HepG2 (cell line): ENCODE measurements around the gene NFE2L1. TPM values are rescaled to one million over a fixed set of nuclear protein-coding genes. Genes with fewer than 3 reads are reported as not detected.

ENCODE experiments used
- ASH2L ChIP-seq: fragments of 300-600, 200-600 bp; sonication (generic); IDR thresholded peaks from 2 replicates; pipeline ENCODE4 v1.7.0; 2017; ENCODE audit warnings: low read depth, mild to moderate bottlenecking, moderate library complexity, mixed read lengths, low read length; ENCODE audit not compliant: insufficient read length
- FOXA1 ChIP-seq, 2 experiments: fragments of 450-650 bp in 1 of 2; sonication (generic) in 1 of 2; formaldehyde crosslinking in 1 of 2; IDR thresholded peaks; 2 replicates each; pipeline versions ENCODE4 v1.4.0 to v1.6.1; 2016 to 2020; ENCODE audit warnings: missing genetic modification reagents in 1 of 2
- HNF4G ChIP-seq, 2 experiments: sonication (generic) in 1 of 2; formaldehyde crosslinking in 1 of 2; IDR thresholded peaks; 2 replicates each; pipeline versions ENCODE4 v1.4.0 to v1.6.1; 2011 to 2020; ENCODE audit warnings: borderline replicate concordance in 2 of 2, low read depth in 2 of 2, mild to moderate bottlenecking in 2 of 2, low read length in 1 of 2, missing genetic modification reagents in 1 of 2, moderate library complexity in 1 of 2
- MTF2 ChIP-seq: sonication (generic); formaldehyde crosslinking; IDR thresholded peaks from 2 replicates; pipeline ENCODE4 v1.5.0; 2020; ENCODE audit warnings: missing genetic modification reagents, borderline replicate concordance
- NFE2 ChIP-seq: sonication (generic); formaldehyde crosslinking; IDR thresholded peaks from 2 replicates; pipeline ENCODE4 v1.4.0; 2020; ENCODE audit warnings: missing genetic modification reagents
- NONO ChIP-seq, 2 experiments: fragments of 450-650 bp in 1 of 2; sonication (generic) in 1 of 2; formaldehyde crosslinking in 1 of 2; IDR thresholded peaks in 1 of 2; conservative IDR thresholded peaks in 1 of 2; 2 replicates each; pipeline versions ENCODE4 v1.6.1 to v1.8.0; 2017 to 2022; ENCODE audit warnings: mild to moderate bottlenecking in 1 of 2, missing genetic modification reagents in 1 of 2, moderate library complexity in 1 of 2
- RARA ChIP-seq: IDR thresholded peaks from 2 replicates; pipeline ENCODE4 v1.6.1; 2016; ENCODE audit warnings: missing genetic modification reagents, missing compliant biosample characterization
- SMC3 ChIP-seq: IDR thresholded peaks from 2 replicates; pipeline ENCODE4 v1.6.1; 2011; ENCODE audit warnings: low read length, improper control_type of control experiment
- SMYD3 ChIP-seq: sonication (generic); formaldehyde crosslinking; IDR thresholded peaks from 2 replicates; pipeline ENCODE4 v1.8.1; 2023; ENCODE audit warnings: mild to moderate bottlenecking, missing genetic modification reagents
- TEAD3 ChIP-seq: optimal IDR thresholded peaks from 2 replicates; pipeline ENCODE3; 2016; ENCODE audit warnings: borderline replicate concordance
- TRAFD1 ChIP-seq: sonication (generic); formaldehyde crosslinking; IDR thresholded peaks from 2 replicates; pipeline ENCODE4 v1.5.1; 2020; ENCODE audit warnings: missing genetic modification reagents, mild to moderate bottlenecking, borderline replicate concordance
- ZBTB7B ChIP-seq: sonication (generic); formaldehyde crosslinking; IDR thresholded peaks from 2 replicates; pipeline ENCODE4 v1.4.0; 2020; ENCODE audit warnings: missing genetic modification reagents
- ZFP41 ChIP-seq: sonication (generic); formaldehyde crosslinking; IDR thresholded peaks from 2 replicates; pipeline ENCODE4 v1.4.0; 2020; ENCODE audit warnings: mild to moderate bottlenecking, missing genetic modification reagents, borderline replicate concordance
- ZKSCAN1 ChIP-seq: fragments of 150-350 bp; IDR thresholded peaks from 2 replicates; pipeline ENCODE4 v1.6.1; 2014; ENCODE audit warnings: low read length
- ZNF232 ChIP-seq: sonication (generic); formaldehyde crosslinking; IDR thresholded peaks from 2 replicates; pipeline ENCODE4 v1.4.0; 2020; ENCODE audit warnings: missing genetic modification reagents, borderline replicate concordance
- ZNF292 ChIP-seq: sonication (generic); formaldehyde crosslinking; IDR thresholded peaks from 2 replicates; pipeline ENCODE4 v1.8.1; 2022; ENCODE audit warnings: mild to moderate bottlenecking, low read depth, missing genetic modification reagents, borderline replicate concordance
- ZNF33A ChIP-seq: sonication (generic); formaldehyde crosslinking; IDR thresholded peaks from 2 replicates; pipeline ENCODE4 v1.5.1; 2020; ENCODE audit warnings: missing genetic modification reagents, mild to moderate bottlenecking, moderate library complexity, borderline replicate concordance
- ZNF350 ChIP-seq: sonication (generic); formaldehyde crosslinking; IDR thresholded peaks from 2 replicates; pipeline ENCODE4 v1.4.0; 2020; ENCODE audit warnings: mild to moderate bottlenecking, low read depth, missing genetic modification reagents, borderline replicate concordance
- ZNF781 ChIP-seq: sonication (generic); formaldehyde crosslinking; IDR thresholded peaks from 2 replicates; pipeline ENCODE4 v1.5.1; 2020; ENCODE audit warnings: borderline replicate concordance, mild to moderate bottlenecking, missing genetic modification reagents; ENCODE audit errors: not compliant biosample characterization
- polyA plus RNA-seq, 8 experiments: library from polyadenylated mRNA; depleted of rRNA in 3 of 8; stranded (reverse) in 7 of 8; unstranded in 1 of 8; fragments of >200 nt; fragmentation: Illumina TruSeq in 4 of 8; extraction: Trizol in 4 of 8; gene quantifications; 2 replicates each; pipeline versions ENCODE4 v1.2.1 to v1.2.3, GENCODE V29; 2011 to 2016; ENCODE audit warnings: low read depth in 4 of 8, missing spikeins in 1 of 8, mixed read lengths in 1 of 8; ENCODE audit not compliant: insufficient read depth in 1 of 8
- total RNA-seq, 5 experiments: library from RNA; depleted of rRNA; stranded (reverse); fragments of >200 nt; fragmentation: Illumina TruSeq; extraction: Trizol; gene quantifications; 2 replicates each; pipeline ENCODE4 v1.2.3, GENCODE V29; 2016; ENCODE audit warnings: low read depth in 1 of 5
- TF ChIP-seq, protein P1 (sequence below): IDR thresholded peaks from 2 replicates; pipeline ENCODE4 v1.6.1; 2016; ENCODE audit warnings: low read depth, control low read depth
- TF ChIP-seq, protein P2 (sequence below): sonication (generic); formaldehyde crosslinking; IDR thresholded peaks from 2 replicates; pipeline ENCODE4 v1.8.0; 2022; ENCODE audit warnings: missing genetic modification reagents, mild to moderate bottlenecking, moderate library complexity, borderline replicate concordance

Gene NFE2L1
- total and polyA plus RNA-seq, 2 of the 13 experiments (the other 11 are each of a cell fraction or from before 2014, with no cell fraction given): 67.0 to 234 TPM

DNA sequence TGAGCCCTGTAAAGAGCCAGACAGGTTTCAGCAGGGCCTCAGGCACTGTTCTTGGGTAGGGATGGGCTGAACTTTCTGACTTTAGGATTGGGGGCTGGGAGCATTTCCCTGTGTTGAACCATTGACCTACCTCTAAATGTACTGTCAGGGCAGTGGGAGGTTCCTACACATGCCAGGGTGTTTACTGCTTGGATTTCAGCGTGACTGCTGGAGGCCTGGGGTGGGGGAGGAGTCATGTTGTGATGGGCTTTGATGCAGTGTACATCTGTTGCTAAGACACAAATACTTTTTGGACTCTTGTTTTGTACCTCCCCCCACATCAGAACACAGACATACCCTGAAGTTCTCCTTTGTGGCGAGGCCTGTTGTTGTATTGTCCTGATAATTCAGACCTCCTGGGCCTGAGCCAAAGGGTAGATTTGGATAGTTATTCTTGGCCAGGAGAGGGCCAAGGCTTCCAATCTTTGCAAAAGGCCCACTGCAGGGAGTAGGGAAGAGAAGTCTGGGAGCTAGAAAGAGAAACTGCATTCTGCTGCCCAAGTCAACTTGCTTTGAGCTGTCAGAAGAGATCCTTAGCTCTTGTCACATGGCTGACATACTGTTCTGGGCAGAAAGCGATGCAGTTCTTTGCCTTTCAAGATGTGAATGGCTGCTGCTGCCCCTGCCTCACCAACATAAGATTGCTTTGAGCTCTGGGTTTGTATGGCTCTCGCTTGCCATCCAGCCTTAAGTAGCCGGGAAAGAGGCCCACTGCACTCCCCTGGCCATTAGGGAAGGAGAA, 3.7 kb downstream of the NFE2L1 start (continued):
- TF ChIP-seq ZNF781 (CRISPR knock-in tag) (no peak), ZNF292 (no peak), ASH2L (no peak), ZNF350 (CRISPR knock-in tag) (no peak; the same call in 1 of the 2 replicates), SMYD3 (CRISPR knock-in tag) (0 out of 2 replicates have a peak, but pooled peaks have one; percentile 33), NONO (IDR thresholded peaks at IDR 0.05) (no peak), NONO (CRISPR knock-in tag; conservative IDR thresholded peaks at IDR 0.05) (no peak), TEAD3 (peak; percentile 74), ZBTB7B (CRISPR knock-in tag) (no peak), ZKSCAN1 (no peak), ZFP41 (peak; percentile 54; the same call in 1 of the 2 replicates), NFE2 (CRISPR knock-in tag) (no peak), TRAFD1 (no peak), MTF2 (CRISPR knock-in tag) (no peak), ZNF33A (CRISPR knock-in tag) (no peak), SMC3 (0 out of 2 replicates have a peak, but pooled peaks have one; percentile 8), RARA (CRISPR knock-in tag) (peak; percentile 83), HNF4G (IDR thresholded peaks at IDR 0.05; ENCODE audit: borderline replicate concordance, low read depth, low read length) (peak; percentile 46; the same call in 1 of the 2 replicates), HNF4G (CRISPR knock-in tag; IDR thresholded peaks at IDR 0.05; ENCODE audit: borderline replicate concordance, low read depth) (no peak), FOXA1 (IDR thresholded peaks at IDR 0.05) (no peak), FOXA1 (CRISPR knock-in tag; IDR thresholded peaks at IDR 0.05) (peak; percentile 45; the same call in 1 of the 2 replicates), ZNF232 (CRISPR knock-in tag) (no peak)
- TF ChIP-seq, protein P1, sequence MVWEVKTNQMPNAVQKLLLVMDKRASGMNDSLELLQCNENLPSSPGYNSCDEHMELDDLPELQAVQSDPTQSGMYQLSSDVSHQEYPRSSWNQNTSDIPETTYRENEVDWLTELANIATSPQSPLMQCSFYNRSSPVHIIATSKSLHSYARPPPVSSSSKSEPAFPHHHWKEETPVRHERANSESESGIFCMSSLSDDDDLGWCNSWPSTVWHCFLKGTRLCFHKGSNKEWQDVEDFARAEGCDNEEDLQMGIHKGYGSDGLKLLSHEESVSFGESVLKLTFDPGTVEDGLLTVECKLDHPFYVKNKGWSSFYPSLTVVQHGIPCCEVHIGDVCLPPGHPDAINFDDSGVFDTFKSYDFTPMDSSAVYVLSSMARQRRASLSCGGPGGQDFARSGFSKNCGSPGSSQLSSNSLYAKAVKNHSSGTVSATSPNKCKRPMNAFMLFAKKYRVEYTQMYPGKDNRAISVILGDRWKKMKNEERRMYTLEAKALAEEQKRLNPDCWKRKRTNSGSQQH (CRISPR knock-in tag): peak; percentile 79; the same call in 1 of the 2 replicates
- TF ChIP-seq, protein P2, sequence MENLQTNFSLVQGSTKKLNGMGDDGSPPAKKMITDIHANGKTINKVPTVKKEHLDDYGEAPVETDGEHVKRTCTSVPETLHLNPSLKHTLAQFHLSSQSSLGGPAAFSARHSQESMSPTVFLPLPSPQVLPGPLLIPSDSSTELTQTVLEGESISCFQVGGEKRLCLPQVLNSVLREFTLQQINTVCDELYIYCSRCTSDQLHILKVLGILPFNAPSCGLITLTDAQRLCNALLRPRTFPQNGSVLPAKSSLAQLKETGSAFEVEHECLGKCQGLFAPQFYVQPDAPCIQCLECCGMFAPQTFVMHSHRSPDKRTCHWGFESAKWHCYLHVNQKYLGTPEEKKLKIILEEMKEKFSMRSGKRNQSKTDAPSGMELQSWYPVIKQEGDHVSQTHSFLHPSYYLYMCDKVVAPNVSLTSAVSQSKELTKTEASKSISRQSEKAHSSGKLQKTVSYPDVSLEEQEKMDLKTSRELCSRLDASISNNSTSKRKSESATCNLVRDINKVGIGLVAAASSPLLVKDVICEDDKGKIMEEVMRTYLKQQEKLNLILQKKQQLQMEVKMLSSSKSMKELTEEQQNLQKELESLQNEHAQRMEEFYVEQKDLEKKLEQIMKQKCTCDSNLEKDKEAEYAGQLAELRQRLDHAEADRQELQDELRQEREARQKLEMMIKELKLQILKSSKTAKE (CRISPR knock-in tag): no peak
